IMR-90 (cell line): Measurements from ENCODE around the gene LATS2. TPM values are rescaled to one million over a fixed set of nuclear protein-coding genes. Genes with fewer than 3 reads are reported as not detected.

Experiments used
- ATAC-seq: fragments of 200-7000 bp; cut with Tn5 transposase; 2 replicates; pipeline ENCODE4 v1.9.1; 2020; ENCODE audit warnings: low read depth, mild to moderate bottlenecking, moderate library complexity
- BruUV-seq: library from RNA; stranded (reverse); fragments of 400-500 nt; replicated peaks from 2 replicates; lab custom pipeline; 2021; lab: Mats Ljungman, UMichigan
- CTCF ChIA-PET: fragments of 300-600 bp; formaldehyde crosslinking; extraction: SDS; loops from one replicate; lab custom pipeline; 2021; ENCODE audit warnings: antibody characterized with exemption; lab: Yijun Ruan, JAX
- POLR2A ChIA-PET: fragments of 300-600 bp; sonication (Branson Sonifier 250); formaldehyde crosslinking; loops from one replicate; lab custom pipeline; 2022; ENCODE audit warnings: antibody characterized with exemption; ENCODE audit not compliant: unreplicated experiment; lab: Charles Lee
- DNase-seq: peaks from one replicate; pipeline ENCODE4 v3.0.0; 2013
- H2AFZ ChIP-seq: replicated peaks from 2 replicates; pipeline ENCODE3; 2013; ENCODE audit warnings: low read length, mild to moderate bottlenecking; ENCODE audit not compliant: poor library complexity
- H2AK5ac ChIP-seq: 2 replicates; pipeline ENCODE4 v1.6.1; 2013; ENCODE audit warnings: low read depth, low read length, inconsistent platforms
- H2AK9ac ChIP-seq: replicated peaks from 2 replicates; pipeline ENCODE3; 2013; ENCODE audit warnings: mild to moderate bottlenecking, low read depth, low read length, moderate library complexity; ENCODE audit not compliant: poor library complexity
- H2BK120ac ChIP-seq: 2 replicates; pipeline ENCODE4 v1.6.1; 2013; ENCODE audit warnings: low read depth, low read length, inconsistent platforms
- H2BK15ac ChIP-seq: 3 replicates; pipeline ENCODE4 v1.6.1; 2013; ENCODE audit warnings: low read depth, low read length, inconsistent platforms
- H2BK20ac ChIP-seq: 2 replicates; pipeline ENCODE4 v1.6.1; 2013; ENCODE audit warnings: low read depth, mild to moderate bottlenecking, inconsistent platforms, low read length, moderate library complexity
- H2BK5ac ChIP-seq: 2 replicates; pipeline ENCODE4 v1.6.1; 2013; ENCODE audit warnings: mild to moderate bottlenecking, low read depth, low read length, inconsistent platforms; ENCODE audit not compliant: poor library complexity, severe bottlenecking
- H3K14ac ChIP-seq: replicated peaks from 2 replicates; pipeline ENCODE4 v1.6.1; 2013; ENCODE audit warnings: low read depth, low read length, inconsistent platforms
- H3K18ac ChIP-seq: 2 replicates; pipeline ENCODE4 v1.6.1; 2013; ENCODE audit warnings: low read depth, low read length, control low read depth
- H3K23ac ChIP-seq: 2 replicates; pipeline ENCODE4 v1.6.1; 2013; ENCODE audit warnings: low read depth, low read length, inconsistent platforms
- H3K27ac ChIP-seq: 2 replicates; pipeline ENCODE4 v1.5.1; 2013; ENCODE audit warnings: mild to moderate bottlenecking, control low read depth, low read length; ENCODE audit not compliant: insufficient read depth
- H3K27me3 ChIP-seq: 2 replicates; pipeline ENCODE4 v1.6.1; 2013; ENCODE audit warnings: low read length; ENCODE audit not compliant: control insufficient read depth, insufficient read depth
- H3K36me3 ChIP-seq: 2 replicates; pipeline ENCODE4 v1.6.1; 2013; ENCODE audit warnings: low read length, mixed read lengths; ENCODE audit not compliant: control insufficient read depth, insufficient read depth
- H3K4ac ChIP-seq: 2 replicates; pipeline ENCODE4 v1.6.1; 2013; ENCODE audit warnings: low read depth, low read length, inconsistent platforms
- H3K4me1 ChIP-seq: 2 replicates; pipeline ENCODE4 v1.6.1; 2013; ENCODE audit warnings: low read length, mixed read lengths; ENCODE audit not compliant: control insufficient read depth, insufficient read depth
- H3K4me2 ChIP-seq: 2 replicates; pipeline ENCODE4 v1.6.1; 2013; ENCODE audit warnings: low read depth, mild to moderate bottlenecking, control low read depth, low read length, moderate library complexity
- H3K4me3 ChIP-seq: 2 replicates; pipeline ENCODE4 v1.5.1; 2013; ENCODE audit warnings: low read depth, mild to moderate bottlenecking, control low read depth, low read length, moderate library complexity; ENCODE audit not compliant: insufficient read depth
- H3K56ac ChIP-seq: 2 replicates; pipeline ENCODE4 v1.6.1; 2013; ENCODE audit warnings: low read length, inconsistent platforms; ENCODE audit not compliant: insufficient read depth; ENCODE audit errors: extremely low read depth
- H3K79me1 ChIP-seq, 2 experiments: 2 replicates each; pipeline ENCODE4 v1.6.1; 2013; ENCODE audit warnings: low read length in 2 of 2, inconsistent platforms in 1 of 2, low read depth in 1 of 2
- H3K9ac ChIP-seq: 2 replicates; pipeline ENCODE4 v1.6.1; 2013; ENCODE audit warnings: low read depth, low read length, control low read depth
- H3K9me1 ChIP-seq: 2 replicates; pipeline ENCODE4 v1.6.1; 2013; ENCODE audit warnings: low read length, inconsistent platforms; ENCODE audit not compliant: insufficient read depth
- H3K9me3 ChIP-seq: 2 replicates; pipeline ENCODE4 v1.6.1; 2013; ENCODE audit warnings: low read length; ENCODE audit not compliant: control insufficient read depth, insufficient read depth
- H4K20me1 ChIP-seq: 2 replicates; pipeline ENCODE4 v1.6.1; 2013; ENCODE audit warnings: low read length, inconsistent platforms; ENCODE audit not compliant: insufficient read depth
- H4K5ac ChIP-seq: 2 replicates; pipeline ENCODE4 v1.6.1; 2013; ENCODE audit warnings: mild to moderate bottlenecking, low read depth, low read length, control low read depth
- H4K8ac ChIP-seq, 2 experiments: 2 replicates each; pipeline ENCODE4 v1.6.1; 2013; ENCODE audit warnings: low read depth in 2 of 2, low read length in 2 of 2, control low read depth in 1 of 2, inconsistent platforms in 1 of 2
- H4K91ac ChIP-seq: 2 replicates; pipeline ENCODE4 v1.6.1; 2013; ENCODE audit warnings: low read depth, low read length, inconsistent platforms; ENCODE audit not compliant: insufficient read depth
- CEBPB ChIP-seq: IDR thresholded peaks from 2 replicates; pipeline ENCODE4 v1.6.1; 2012; ENCODE audit warnings: low read depth, low read length, improper control_type of control experiment
- MXI1 ChIP-seq: IDR thresholded peaks from 2 replicates; pipeline ENCODE4 v1.6.1; 2012; ENCODE audit warnings: low read depth, mild to moderate bottlenecking, low read length, moderate library complexity, borderline replicate concordance
- WGBS, 2 experiments: methylation state at CpG; one replicate each; pipeline versions ENCODE4 v1.1.5 to v1.1.7; 2013; ENCODE audit warnings: missing lambda C conversion rate in 2 of 2; ENCODE audit not compliant: insufficient read length in 1 of 2; ENCODE audit errors: extremely low coverage in 2 of 2; 5-methylcytosine and 5-hydroxymethylcytosine counted together
- dilution Hi-C: fragments of 300-500 bp; cut with HindIII; formaldehyde crosslinking; loops from one replicate; pipeline ENCODE4 v1.14.3; 2018; ENCODE audit warnings: low sequenced_read_pairs; ENCODE audit not compliant: unreplicated experiment
- in situ Hi-C: fragments of 300-500 bp; cut with MboI; formaldehyde crosslinking; loops from 3 replicates; pipeline ENCODE4 v1.14.3; 2019; ENCODE audit warnings: low sequenced_read_pairs, inconsistent platforms, mixed read lengths
- intact Hi-C: fragments of 100-400 bp; cut with micrococcal nuclease; formaldehyde crosslinking; loops from 2 replicates; pipeline ENCODE4 v1.10.0; 2022
- polyA plus RNA-seq, 3 experiments: library from polyadenylated mRNA; depleted of rRNA; stranded (reverse); fragments of >200 nt; gene quantifications; 2 replicates each; pipeline ENCODE4 v1.2.3, GENCODE V29; 2012; ENCODE audit warnings: low replicate concordance in 1 of 3
- total RNA-seq: library from RNA; depleted of rRNA; stranded (reverse); fragments of >200 nt; gene quantifications from 2 replicates; pipeline ENCODE4 v1.2.3, GENCODE V29; 2012
- TF ChIP-seq, protein P1 (sequence below): fragments of 150-350 bp; IDR thresholded peaks from 2 replicates; pipeline ENCODE4 v1.6.1; 2017; ENCODE audit warnings: mild to moderate bottlenecking, antibody characterized with exemption, low read length, low read depth

Gene LATS2
- total and polyA plus RNA-seq, 2 of the 4 experiments (the other 2 are of a cell fraction) = 12.7 to 22.4 TPM

- in situ Hi-C loops (no loop called here), dilution Hi-C loops (no loop called here)
- no peak overlapping the region for H3K18ac ChIP-seq
Observed at GRCh38 chr13:21088534-21088933, 27.1 kb upstream of the LATS2 start.

More at GRCh38 chr13:21088534-21088933, 27.1 kb upstream of the LATS2 start:
- POLR2A ChIA-PET = no interaction called here
- CTCF ChIA-PET = no interaction called here
- Histone ChIP-seq H4K5ac (no peak overlapping the region), H2AK9ac (no peak overlapping the region), H3K9me1 (peaks cover 2% of the 10 kb centered on the region; the same call in 1 of the 2 replicates), H2AFZ (no peak overlapping the region), H3K23ac (no peak overlapping the region), H3K4ac (no peak overlapping the region), H2BK5ac (no peak overlapping the region), H3K9me3 (no peaks in the 10 kb centered on the region), H2BK120ac (no peak overlapping the region), H4K8ac (no peak overlapping the region), H3K4me1 (no peaks in the 10 kb centered on the region), H3K9ac (no peak overlapping the region), H3K27me3 (no peaks in the 10 kb centered on the region), H3K56ac (no peak overlapping the region), H4K91ac (no peak overlapping the region), H3K4me3 (no peak overlapping the region), H4K20me1 (no peaks in the 10 kb centered on the region), H3K27ac (no peak overlapping the region), H3K36me3 (no peaks in the 10 kb centered on the region), H3K14ac (no peak overlapping the region), H2BK15ac (no peak overlapping the region; the same call in 2 of the 3 replicates), H2BK20ac (no peak overlapping the region), H3K4me2 (no peak overlapping the region), H3K79me1 (no peaks in the 10 kb centered on the region), H2AK5ac (no peak overlapping the region)
- intact Hi-C loops = no loop called here
- TF ChIP-seq, protein P1, sequence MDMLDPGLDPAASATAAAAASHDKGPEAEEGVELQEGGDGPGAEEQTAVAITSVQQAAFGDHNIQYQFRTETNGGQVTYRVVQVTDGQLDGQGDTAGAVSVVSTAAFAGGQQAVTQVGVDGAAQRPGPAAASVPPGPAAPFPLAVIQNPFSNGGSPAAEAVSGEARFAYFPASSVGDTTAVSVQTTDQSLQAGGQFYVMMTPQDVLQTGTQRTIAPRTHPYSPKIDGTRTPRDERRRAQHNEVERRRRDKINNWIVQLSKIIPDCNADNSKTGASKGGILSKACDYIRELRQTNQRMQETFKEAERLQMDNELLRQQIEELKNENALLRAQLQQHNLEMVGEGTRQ = no peak
- TF ChIP-seq MXI1 (no peak), CEBPB (no peak)
- no CpG with 5 or more reads among the region's 1 CpG for WGBS, 2 experiments
- BruUV-seq = no TSS peak
- ATAC-seq = no peak
- DNase-seq = no peak
